HFF-Myc (cell line): Measurements from ENCODE around the gene RIF1.
A peak's percentile ranks its signal among the peaks of the same experiment; 100 is the strongest.

Source experiments
- DNase-seq: peaks from one replicate; pipeline ENCODE4 v3.0.0-alpha.2; 2011; ENCODE audit warnings: low read depth; ENCODE audit errors: extremely low read depth
- H3K4me3 ChIP-seq: replicated peaks from 2 replicates; pipeline ENCODE4 v1.5.1; 2011; ENCODE audit warnings: low read depth, mild to moderate bottlenecking, control low read depth, low read length
- TF ChIP-seq, protein P1 (sequence below): IDR thresholded peaks from 2 replicates; pipeline ENCODE4 v1.5.1; 2012; ENCODE audit warnings: mild to moderate bottlenecking, low read depth, low read length, control low read depth; ENCODE audit errors: missing control alignments

RIF1 gene

DNA sequence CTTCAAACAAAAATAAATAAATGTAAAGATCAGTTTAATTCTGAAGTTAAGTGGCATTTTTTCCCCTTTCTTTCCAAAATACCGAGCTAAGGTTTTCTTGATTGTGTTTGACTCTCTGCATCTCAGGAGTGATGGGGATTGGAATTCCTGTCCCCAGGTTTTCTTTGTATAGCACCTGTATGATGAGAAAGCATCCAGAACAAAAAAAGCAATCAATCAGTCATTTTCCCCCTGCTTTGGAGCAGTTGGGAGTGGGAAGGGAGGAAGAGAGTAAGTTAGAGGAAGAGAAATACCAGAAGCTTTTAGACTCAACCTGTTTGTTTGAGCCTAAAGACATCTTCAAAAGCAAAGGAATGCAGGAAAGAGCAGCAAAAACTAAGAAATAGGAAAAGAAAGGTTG lies 88.5 kb downstream of the RIF1 start:
- TF ChIP-seq, protein P1, sequence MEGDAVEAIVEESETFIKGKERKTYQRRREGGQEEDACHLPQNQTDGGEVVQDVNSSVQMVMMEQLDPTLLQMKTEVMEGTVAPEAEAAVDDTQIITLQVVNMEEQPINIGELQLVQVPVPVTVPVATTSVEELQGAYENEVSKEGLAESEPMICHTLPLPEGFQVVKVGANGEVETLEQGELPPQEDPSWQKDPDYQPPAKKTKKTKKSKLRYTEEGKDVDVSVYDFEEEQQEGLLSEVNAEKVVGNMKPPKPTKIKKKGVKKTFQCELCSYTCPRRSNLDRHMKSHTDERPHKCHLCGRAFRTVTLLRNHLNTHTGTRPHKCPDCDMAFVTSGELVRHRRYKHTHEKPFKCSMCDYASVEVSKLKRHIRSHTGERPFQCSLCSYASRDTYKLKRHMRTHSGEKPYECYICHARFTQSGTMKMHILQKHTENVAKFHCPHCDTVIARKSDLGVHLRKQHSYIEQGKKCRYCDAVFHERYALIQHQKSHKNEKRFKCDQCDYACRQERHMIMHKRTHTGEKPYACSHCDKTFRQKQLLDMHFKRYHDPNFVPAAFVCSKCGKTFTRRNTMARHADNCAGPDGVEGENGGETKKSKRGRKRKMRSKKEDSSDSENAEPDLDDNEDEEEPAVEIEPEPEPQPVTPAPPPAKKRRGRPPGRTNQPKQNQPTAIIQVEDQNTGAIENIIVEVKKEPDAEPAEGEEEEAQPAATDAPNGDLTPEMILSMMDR = no peak
- DNase-seq = no peak
- no peak overlapping the region for H3K4me3 ChIP-seq

DNA sequence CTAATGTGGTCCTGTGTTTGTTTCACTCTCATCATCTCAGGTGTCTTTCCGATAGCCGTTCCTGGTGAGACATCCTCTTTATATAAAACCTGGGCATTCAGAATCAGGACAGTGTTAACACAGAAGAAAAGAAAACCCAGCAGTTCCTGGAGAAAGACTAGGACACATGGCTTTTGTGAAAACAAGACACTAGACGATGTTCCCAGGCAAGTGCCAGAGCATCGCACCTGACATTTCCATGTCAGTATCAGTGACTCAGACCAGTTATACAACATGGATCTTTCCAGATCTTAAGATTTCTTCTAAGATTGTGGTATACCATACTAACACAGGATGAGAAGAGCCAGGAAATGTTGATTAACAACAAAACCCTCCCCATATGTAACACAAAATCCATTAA lies 96.5 kb downstream of the RIF1 start:
- TF ChIP-seq, protein P1 = no peak
- DNase-seq = no peak
- no peak overlapping the region for H3K4me3 ChIP-seq

DNA sequence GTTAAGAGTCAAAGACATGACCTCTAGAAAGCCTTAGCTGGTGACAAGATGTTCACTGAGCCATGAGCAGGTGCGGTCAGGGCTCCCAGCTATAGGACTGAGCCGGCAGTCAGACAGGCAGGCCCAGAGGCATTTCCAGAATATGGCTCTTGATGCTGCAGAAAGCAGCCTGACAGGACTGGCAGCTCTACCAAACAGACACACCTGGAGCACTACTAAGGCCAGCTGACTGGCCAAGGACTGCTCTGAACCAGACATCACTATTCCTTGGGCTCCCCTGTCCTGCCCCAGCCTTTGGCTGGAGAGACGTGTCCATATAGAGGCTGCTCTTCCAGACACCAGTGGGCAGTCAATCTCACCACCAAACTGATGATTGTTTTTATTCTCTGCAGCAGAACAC lies 98.8 kb downstream of the RIF1 start:
- DNase-seq = no peak
- no peak overlapping the region for H3K4me3 ChIP-seq
- TF ChIP-seq, protein P1 = no peak

DNA sequence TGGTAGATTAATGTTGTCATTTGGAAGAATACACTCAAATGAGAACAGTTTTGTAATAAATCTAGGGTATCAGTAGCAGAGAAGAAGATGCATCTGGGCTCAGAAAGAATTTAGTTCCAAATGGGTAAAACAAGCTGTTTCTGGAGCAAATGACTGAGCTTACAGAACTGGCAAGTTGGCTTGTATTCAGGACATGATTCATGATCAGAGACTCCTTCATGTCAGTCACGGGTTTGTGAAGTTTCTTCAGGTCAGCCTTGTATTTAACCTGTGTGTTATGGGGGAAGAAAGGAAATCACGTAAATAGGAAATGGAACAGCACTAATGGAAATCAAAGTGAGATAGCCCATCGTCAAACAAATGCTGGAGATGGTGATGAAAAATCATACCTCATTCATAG lies 109.1 kb downstream of the RIF1 start:
- DNase-seq = no peak
- no peak overlapping the region for H3K4me3 ChIP-seq
- TF ChIP-seq, protein P1 = no peak

DNA sequence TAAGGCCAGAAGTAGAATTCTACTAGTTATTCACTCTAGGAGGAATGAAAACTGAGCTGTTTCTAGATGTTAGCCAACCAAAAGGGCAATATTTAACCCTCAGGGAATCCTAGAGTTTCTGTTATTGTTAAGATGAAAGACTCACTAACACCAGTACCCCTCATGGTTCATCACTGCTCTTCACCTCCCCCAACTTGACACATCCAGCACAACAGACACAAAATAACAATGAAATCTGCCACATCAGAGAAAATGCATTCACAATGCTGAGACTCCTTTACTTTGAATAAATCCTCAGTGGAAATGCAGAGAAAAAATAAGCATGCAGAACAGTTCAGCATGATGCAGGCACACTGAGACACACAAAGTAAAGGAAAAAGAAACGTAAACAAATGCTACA lies 111.3 kb downstream of the RIF1 start:
- DNase-seq = no peak
- no peak overlapping the region for H3K4me3 ChIP-seq
- TF ChIP-seq, protein P1 = no peak

DNA sequence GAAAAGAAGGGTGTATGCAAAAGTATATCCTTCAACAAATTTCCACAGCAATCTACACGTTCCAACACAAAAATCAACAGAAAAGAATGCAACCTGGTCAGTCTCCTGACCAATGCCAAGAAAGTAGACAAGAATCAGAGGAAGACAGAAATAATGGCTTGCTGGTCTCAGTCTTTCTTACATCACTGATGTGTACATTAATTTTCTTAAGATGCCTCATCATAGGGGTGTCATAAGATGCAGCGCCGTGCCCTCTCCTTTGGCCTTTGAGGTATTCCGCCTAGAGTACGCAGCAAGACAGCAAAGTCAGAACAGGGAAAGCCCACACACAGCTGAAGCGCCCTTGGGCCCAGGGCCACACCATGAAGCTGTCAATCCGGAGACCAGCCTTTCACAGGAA lies 112.9 kb downstream of the RIF1 start:
- H3K4me3 ChIP-seq = no peak overlapping the region
- TF ChIP-seq, protein P1 = no peak
- no peak for DNase-seq

DNA sequence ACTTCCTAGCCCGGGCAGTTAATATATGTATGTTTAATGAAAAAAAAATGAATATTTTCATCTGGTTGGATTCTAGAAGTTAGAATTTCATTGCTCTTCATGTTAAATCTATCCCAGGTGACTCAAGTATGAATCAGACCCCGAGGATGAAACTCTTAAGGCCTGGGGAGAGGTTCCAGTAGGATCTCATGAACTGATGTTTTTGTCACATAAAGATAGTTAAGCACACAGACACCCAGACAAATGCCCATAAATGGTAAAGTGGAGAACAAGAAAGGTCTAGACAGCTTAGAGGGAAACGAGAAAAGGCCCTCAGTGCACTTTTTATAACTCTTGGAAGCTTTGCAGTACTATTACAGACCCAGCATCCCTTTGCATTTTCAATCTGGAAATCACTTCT lies 114.1 kb downstream of the RIF1 start:
- H3K4me3 ChIP-seq = no peak overlapping the region
- peak; percentile 3 for DNase-seq
- TF ChIP-seq, protein P1 = no peak
